HFF-Myc (cell line): Measurements from ENCODE around the gene YWHAH.

Experiments
- DNase-seq: peaks from one replicate; pipeline ENCODE4 v3.0.0-alpha.2; 2011; ENCODE audit warnings: low read depth; ENCODE audit errors: extremely low read depth
- H3K4me3 ChIP-seq: replicated peaks from 2 replicates; pipeline ENCODE4 v1.5.1; 2011; ENCODE audit warnings: low read depth, mild to moderate bottlenecking, control low read depth, low read length
- CTCF ChIP-seq: IDR thresholded peaks from 2 replicates; pipeline ENCODE4 v1.5.1; 2012; ENCODE audit warnings: mild to moderate bottlenecking, low read depth, low read length, control low read depth; ENCODE audit errors: missing control alignments

YWHAH gene

DNA sequence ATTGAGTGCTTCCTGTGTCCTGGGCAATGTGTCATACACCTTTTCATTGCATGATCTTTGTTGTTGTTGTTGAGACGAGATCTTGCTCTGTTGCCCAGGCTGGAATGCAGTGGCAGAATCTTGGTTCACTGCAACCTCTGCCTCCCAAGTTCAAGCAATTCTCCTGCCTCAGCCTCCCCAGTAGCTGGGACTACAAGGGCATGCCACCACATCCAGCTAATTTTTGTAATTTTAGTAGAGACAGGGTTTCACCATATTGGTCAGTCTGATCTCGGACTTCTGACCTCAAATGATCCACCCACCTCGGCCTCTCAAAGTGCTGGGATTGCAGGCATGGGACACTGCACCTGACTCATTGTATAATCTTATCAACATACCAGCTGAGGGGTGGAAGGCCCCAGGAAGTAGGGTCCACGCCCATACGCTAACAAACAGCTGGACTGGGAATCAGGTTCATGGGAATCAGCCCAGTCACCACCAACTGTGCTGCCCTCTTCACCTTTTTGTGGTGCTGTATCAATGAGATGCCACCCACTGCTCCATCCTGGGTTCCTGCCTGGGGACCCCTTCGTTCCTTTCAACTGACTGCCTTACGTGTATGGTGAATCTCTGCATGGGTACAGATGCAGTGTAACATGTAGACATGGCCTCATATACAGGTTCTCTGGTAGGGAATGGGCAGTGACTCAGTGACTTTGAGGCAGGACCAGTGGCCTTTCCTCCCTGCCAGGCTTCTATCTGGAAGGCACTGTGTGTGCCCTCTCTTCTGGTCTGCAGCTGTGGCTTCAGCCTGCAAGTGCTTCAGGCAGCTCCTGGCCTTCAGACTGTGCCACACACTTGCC is 32.5 kb upstream of the YWHAH start:
- no peak for TF ChIP-seq CTCF
- DNase-seq: no peak
- H3K4me3 ChIP-seq: no peak overlapping the region

GRCh38 chr22:31912407-31912743 is 32.0 kb upstream of the YWHAH start:
- TF ChIP-seq CTCF: no peak
- DNase-seq: no peak

GRCh38 chr22:31915586-31915985 is 28.7 kb upstream of the YWHAH start:
- no peak for DNase-seq
- TF ChIP-seq CTCF: no peak
- no peak overlapping the region for H3K4me3 ChIP-seq

More at GRCh38 chr22:31912407-31912743, 32.0 kb upstream of the YWHAH start:
- no peak overlapping the region for H3K4me3 ChIP-seq

- DNase-seq: no peak
- TF ChIP-seq CTCF: no peak
- no peak overlapping the region for H3K4me3 ChIP-seq
Observed at GRCh38 chr22:31917227-31917921, 27.0 kb upstream of the YWHAH start.

DNA sequence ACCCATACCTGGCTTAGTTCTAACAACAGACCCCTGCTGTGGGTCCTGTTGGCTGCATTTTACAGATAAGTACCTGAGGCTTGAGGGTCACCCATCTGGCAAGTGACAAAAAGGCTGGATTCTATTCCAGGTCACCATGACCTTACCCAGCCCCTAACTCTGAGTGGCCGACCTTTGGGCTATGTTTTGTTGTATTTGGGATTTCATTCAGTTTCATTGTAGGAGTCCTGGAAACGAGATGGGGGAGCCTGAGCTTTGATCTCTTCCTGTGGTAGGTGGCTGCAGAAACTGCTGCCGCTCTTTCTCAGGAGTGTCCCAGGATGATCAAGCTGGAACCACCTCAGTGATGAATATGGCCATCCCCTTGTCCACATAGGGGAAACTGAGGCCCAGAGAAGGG is 24.6 kb upstream of the YWHAH start:
- no peak for DNase-seq
- no peak overlapping the region for H3K4me3 ChIP-seq
- TF ChIP-seq CTCF: no peak

- DNase-seq: no peak
- no peak for TF ChIP-seq CTCF
- H3K4me3 ChIP-seq: no peak overlapping the region
Observed at GRCh38 chr22:31920306-31920705, 24.0 kb upstream of the YWHAH start.
